Measurements from ENCODE around the gene ENPP7. TPM values are rescaled to one million over a fixed set of nuclear protein-coding genes. Genes with fewer than 3 reads are reported as not detected.

The ENPP7 gene
- total RNA-seq, 1 experiment from 2014 or later = not detected

DNA sequence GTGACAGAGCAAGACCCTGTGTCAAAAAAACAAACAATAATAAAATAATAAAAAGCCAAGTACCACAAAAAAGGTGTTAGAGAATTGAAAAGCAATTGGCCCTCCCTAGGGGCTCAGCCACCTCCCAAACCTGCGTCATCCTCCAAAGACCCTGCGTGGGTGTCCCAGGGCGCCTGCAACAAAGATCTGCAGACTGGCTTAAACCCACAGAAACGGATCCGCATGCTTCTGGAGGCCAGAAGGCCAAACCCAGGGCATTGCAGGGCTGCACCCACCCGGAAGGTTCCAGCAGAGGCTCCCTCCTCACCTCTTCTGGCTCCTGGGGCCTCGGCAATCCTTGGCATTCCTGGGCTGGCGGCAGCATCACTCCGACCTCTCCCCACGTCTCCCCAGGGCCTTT is 1.5 kb downstream of the ENPP7 start:
- POLR2A ChIA-PET = interaction anchor here (0.7 kb wide), 1 partner anchor 69 kb away, joined by 3 read pairs; no protein-coding TSS in a partner anchor
- CTCF ChIA-PET = interaction anchor here (2.0 kb wide), 1 partner anchor 10 kb away, joined by 9 read pairs; no protein-coding TSS in a partner anchor
- Histone ChIP-seq H3K4me2 (ENCODE audit: low read length) (no peak overlapping the region), H2AFZ (ENCODE audit: low read depth, low read length, poor library complexity, severe bottlenecking) (no peak overlapping the region), H3K4me1 (ENCODE audit: control insufficient read depth in 1 of 2, insufficient read depth in 2 of 2, low read length in 2 of 2) (peaks cover 0 to 10% of the 10 kb centered on the region in 2 experiments; a peak in 1 of 4 replicates), H4K20me1 (ENCODE audit: insufficient read depth) (no peaks in the 10 kb centered on the region), H3K27me3 (ENCODE audit: insufficient read depth, low read length) (no peaks in the 10 kb centered on the region), H3K9me3 (ENCODE audit: control insufficient read depth in 1 of 2, insufficient read depth in 1 of 2, low read depth in 1 of 2, low read length in 2 of 2) (no peaks in the 10 kb centered on the region), H3K9ac (ENCODE audit: low read length) (no peak overlapping the region), H3K4me3 (replicated peaks in 1 of 2; ENCODE audit: low read depth in 1 of 2, low read length in 2 of 2) (no peak overlapping the region), H3K79me2 (ENCODE audit: insufficient read depth, low read length) (no peaks in the 10 kb centered on the region), H3K9me2 (ENCODE audit: insufficient read depth) (no peaks in the 10 kb centered on the region), H3K36me3 (ENCODE audit: control insufficient read depth in 1 of 2, insufficient read depth in 2 of 2, low read length in 2 of 2) (no peaks in the 10 kb centered on the region), H3K27ac (ENCODE audit: low read depth, low read length) (no peak overlapping the region)
- no TSS peak for BruUV-seq (replicated peaks)
- ATAC-seq (no peak), DNase-seq (ENCODE audit: low read depth, low spot score) (no peak)
- TF ChIP-seq SIN3A (IDR thresholded peaks at IDR 0.05; ENCODE audit: low read depth) (no peak), ELF1 (IDR thresholded peaks at IDR 0.05; ENCODE audit: borderline replicate concordance, low read depth) (no peak), EGR1 (IDR thresholded peaks at IDR 0.05; ENCODE audit: low read depth) (no peak), CEBPB (IDR thresholded peaks at IDR 0.05; ENCODE audit: low read depth) (no peak), ZNF274 (IDR thresholded peaks at IDR 0.05; ENCODE audit: low read depth, low read length) (no peak), JUND (IDR thresholded peaks at IDR 0.05) (no peak), SRF (IDR thresholded peaks at IDR 0.05; ENCODE audit: low read depth) (no peak), SP1 (IDR thresholded peaks at IDR 0.05; ENCODE audit: low read depth) (no peak), EZH2 (IDR thresholded peaks at IDR 0.05) (no peak), ZFX (IDR thresholded peaks at IDR 0.05) (no peak), CBX3 (IDR thresholded peaks at IDR 0.05; ENCODE audit: low read depth) (no peak), FOSL1 (IDR thresholded peaks at IDR 0.05; ENCODE audit: low read depth) (no peak), POLR2AphosphoS5 (IDR thresholded peaks at IDR 0.05; ENCODE audit: low read depth, low read length) (no peak)
- TF ChIP-seq, protein P1, sequence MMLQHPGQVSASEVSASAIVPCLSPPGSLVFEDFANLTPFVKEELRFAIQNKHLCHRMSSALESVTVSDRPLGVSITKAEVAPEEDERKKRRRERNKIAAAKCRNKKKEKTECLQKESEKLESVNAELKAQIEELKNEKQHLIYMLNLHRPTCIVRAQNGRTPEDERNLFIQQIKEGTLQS (IDR thresholded peaks at IDR 0.05) = no peak
- TF ChIP-seq, protein P2, sequence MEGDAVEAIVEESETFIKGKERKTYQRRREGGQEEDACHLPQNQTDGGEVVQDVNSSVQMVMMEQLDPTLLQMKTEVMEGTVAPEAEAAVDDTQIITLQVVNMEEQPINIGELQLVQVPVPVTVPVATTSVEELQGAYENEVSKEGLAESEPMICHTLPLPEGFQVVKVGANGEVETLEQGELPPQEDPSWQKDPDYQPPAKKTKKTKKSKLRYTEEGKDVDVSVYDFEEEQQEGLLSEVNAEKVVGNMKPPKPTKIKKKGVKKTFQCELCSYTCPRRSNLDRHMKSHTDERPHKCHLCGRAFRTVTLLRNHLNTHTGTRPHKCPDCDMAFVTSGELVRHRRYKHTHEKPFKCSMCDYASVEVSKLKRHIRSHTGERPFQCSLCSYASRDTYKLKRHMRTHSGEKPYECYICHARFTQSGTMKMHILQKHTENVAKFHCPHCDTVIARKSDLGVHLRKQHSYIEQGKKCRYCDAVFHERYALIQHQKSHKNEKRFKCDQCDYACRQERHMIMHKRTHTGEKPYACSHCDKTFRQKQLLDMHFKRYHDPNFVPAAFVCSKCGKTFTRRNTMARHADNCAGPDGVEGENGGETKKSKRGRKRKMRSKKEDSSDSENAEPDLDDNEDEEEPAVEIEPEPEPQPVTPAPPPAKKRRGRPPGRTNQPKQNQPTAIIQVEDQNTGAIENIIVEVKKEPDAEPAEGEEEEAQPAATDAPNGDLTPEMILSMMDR (IDR thresholded peaks at IDR 0.05 in 2 of 3, conservative IDR thresholded peaks at IDR 0.05 in 1 of 3; ENCODE audit: borderline replicate concordance in 1 of 3, insufficient read depth in 1 of 3, low read depth in 2 of 3, low read length in 2 of 3) = no peak
- TF ChIP-seq, protein P3, sequence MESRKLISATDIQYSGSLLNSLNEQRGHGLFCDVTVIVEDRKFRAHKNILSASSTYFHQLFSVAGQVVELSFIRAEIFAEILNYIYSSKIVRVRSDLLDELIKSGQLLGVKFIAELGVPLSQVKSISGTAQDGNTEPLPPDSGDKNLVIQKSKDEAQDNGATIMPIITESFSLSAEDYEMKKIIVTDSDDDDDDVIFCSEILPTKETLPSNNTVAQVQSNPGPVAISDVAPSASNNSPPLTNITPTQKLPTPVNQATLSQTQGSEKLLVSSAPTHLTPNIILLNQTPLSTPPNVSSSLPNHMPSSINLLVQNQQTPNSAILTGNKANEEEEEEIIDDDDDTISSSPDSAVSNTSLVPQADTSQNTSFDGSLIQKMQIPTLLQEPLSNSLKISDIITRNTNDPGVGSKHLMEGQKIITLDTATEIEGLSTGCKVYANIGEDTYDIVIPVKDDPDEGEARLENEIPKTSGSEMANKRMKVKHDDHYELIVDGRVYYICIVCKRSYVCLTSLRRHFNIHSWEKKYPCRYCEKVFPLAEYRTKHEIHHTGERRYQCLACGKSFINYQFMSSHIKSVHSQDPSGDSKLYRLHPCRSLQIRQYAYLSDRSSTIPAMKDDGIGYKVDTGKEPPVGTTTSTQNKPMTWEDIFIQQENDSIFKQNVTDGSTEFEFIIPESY (IDR thresholded peaks at IDR 0.05; ENCODE audit: extremely low read depth, insufficient replicate concordance, low read length) = no peak
- intact Hi-C loops (cut with micrococcal nuclease) = no loop called here
- RAD21 ChIA-PET (ENCODE audit: low non-redundant PET in 1 of 2, low total read pairs in 2 of 2, uncharacterized antibody in 2 of 2, unreplicated experiment in 2 of 2) = no interaction called here
